Measurements from ENCODE around the gene SND1. TPM values are rescaled to one million over a fixed set of nuclear protein-coding genes. Genes with fewer than 3 reads are reported as not detected.

SND1 gene
- total and polyA plus RNA-seq, 2 donors (not counting 3 experiments of a cell fraction or from before 2014, with no cell fraction given), result 116 to 249 TPM

- H3K9me3 ChIP-seq (replicated peaks; ENCODE audit: control insufficient read depth, insufficient read depth, low read length), result no peaks in the 10 kb centered on the region
- FAIRE-seq, result no peak
- H3K36me3 ChIP-seq (ENCODE audit: control insufficient read depth in 2 of 2, extremely low read depth in 1 of 2, insufficient read depth in 2 of 2, low read length in 2 of 2), result no peaks in the 10 kb centered on the region
- intact Hi-C loops (cut with micrococcal nuclease), result no loop called here
- no peaks in the 10 kb centered on the region for H3K4me1 ChIP-seq (ENCODE audit: control insufficient read depth, extremely low read depth, insufficient read depth, low read length)
- no peaks in the 10 kb centered on the region for H3K9me1 ChIP-seq (replicated peaks; ENCODE audit: control insufficient read depth, extremely low read depth, insufficient read depth, low read length)
- H3K9ac ChIP-seq (replicated peaks; ENCODE audit: extremely low read depth, insufficient read depth, low read length), result no peak overlapping the region
- peaks cover 60% of the 10 kb centered on the region for H3K79me2 ChIP-seq (ENCODE audit: control insufficient read depth, insufficient read depth, low read length)
- ChIA-PET POLR2A (no interaction called here), CTCF (interaction anchor here (1.0 to 1.5 kb wide), 2 partner anchors 9 to 11 kb away, joined by 5 read pairs; no protein-coding TSS in a partner anchor)
- peaks cover 5% of the 10 kb centered on the region for H4K20me1 ChIP-seq (replicated peaks; ENCODE audit: control insufficient read depth, extremely low read depth, insufficient read depth, low read length)
- TF ChIP-seq MAX (IDR thresholded peaks at IDR 0.05; ENCODE audit: insufficient read depth, insufficient read length) (no peak), JUN (IDR thresholded peaks at IDR 0.05; ENCODE audit: borderline replicate concordance, insufficient read depth, insufficient read length, low read depth) (no peak), EZH2 (IDR thresholded peaks at IDR 0.05; ENCODE audit: borderline replicate concordance, low read depth, low read length, severe bottlenecking) (no peak), POLR2A (IDR thresholded peaks at IDR 0.05; ENCODE audit: low read depth, low read length) (no peak), POLR2AphosphoS5 (IDR thresholded peaks at IDR 0.05; ENCODE audit: insufficient read depth, low read depth, low read length) (no peak), FOS (IDR thresholded peaks at IDR 0.05; ENCODE audit: borderline replicate concordance, insufficient read depth, low read length) (no peak), MYC (IDR thresholded peaks at IDR 0.05; ENCODE audit: low read depth, low read length) (no peak), CTCF (IDR thresholded peaks at IDR 0.05; ENCODE audit: extremely low read depth in 1 of 2, insufficient read depth in 1 of 2, low read depth in 1 of 2, low read length in 2 of 2) (no peak), GATA2 (IDR thresholded peaks at IDR 0.05; ENCODE audit: insufficient read depth, insufficient read length, low read depth, low read length) (no peak)
- H2AFZ ChIP-seq (ENCODE audit: low read depth, low read length), result no peak overlapping the region
- no peak overlapping the region for H3K27ac ChIP-seq (ENCODE audit: insufficient read depth, low read depth, low read length)
- no TSS peak for BruUV-seq (replicated peaks)
- H3K4me3 ChIP-seq (replicated peaks in 1 of 3; ENCODE audit: insufficient read depth in 1 of 3, low read depth in 1 of 3, low read length in 3 of 3), result no peak overlapping the region
- DNase-seq (ENCODE audit: low read depth, low spot score), result no peak
- H3K4me2 ChIP-seq (ENCODE audit: insufficient read depth, low read length), result no peak overlapping the region
- H3K27me3 ChIP-seq (ENCODE audit: control insufficient read depth in 2 of 2, insufficient read depth in 2 of 2, low read length in 2 of 2), result no peaks in the 10 kb centered on the region
- dilution Hi-C loops (cut with MboI; ENCODE audit: extremely low pct_ligation_motif_present, low sequenced_read_pairs), result no loop called here
These were observed 151.6 kb downstream of the SND1 start for GRCh38 chr7:127803626-127804025.

Data from endothelial cell of umbilical vein (primary cell).